ENCODE results near the gene GPATCH2L.

GPATCH2L gene

GRCh38 chr14:76151398-76152332 is at the start of gene GPATCH2L:
GPATCH2L (plus strand) TSS chr14:76151922; CDS start chr14:76154364, 2,442 bp downstream.
- peak; percentile 80 to 90 for DNase-seq

GRCh38 chr14:76104802-76105355 is 46.8 kb upstream of the GPATCH2L start:
- no peak for DNase-seq

DNA sequence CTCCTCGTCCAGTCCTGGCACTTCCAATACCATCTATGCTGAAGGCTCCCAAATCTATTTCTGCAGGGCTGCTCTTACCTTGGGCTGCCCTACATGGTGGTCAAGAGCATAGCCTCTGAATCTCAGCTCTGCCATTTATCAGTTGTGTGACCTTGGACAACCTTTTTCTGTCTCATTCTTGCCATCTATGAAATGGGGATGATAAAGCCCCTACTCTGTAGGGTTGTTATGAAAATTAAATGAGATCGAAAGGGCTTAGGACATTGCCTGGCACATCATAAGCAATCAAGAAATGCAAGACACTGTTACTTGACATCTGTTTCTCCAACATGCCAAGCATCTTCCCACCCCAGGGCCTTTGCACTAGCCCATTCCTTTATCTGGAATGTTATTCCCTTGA is 45.5 kb upstream of the GPATCH2L start:
- no peak for DNase-seq

- DNase-seq = no peak
Measured at GRCh38 chr14:76109087-76109880, 42.4 kb upstream of the GPATCH2L start.

DNA sequence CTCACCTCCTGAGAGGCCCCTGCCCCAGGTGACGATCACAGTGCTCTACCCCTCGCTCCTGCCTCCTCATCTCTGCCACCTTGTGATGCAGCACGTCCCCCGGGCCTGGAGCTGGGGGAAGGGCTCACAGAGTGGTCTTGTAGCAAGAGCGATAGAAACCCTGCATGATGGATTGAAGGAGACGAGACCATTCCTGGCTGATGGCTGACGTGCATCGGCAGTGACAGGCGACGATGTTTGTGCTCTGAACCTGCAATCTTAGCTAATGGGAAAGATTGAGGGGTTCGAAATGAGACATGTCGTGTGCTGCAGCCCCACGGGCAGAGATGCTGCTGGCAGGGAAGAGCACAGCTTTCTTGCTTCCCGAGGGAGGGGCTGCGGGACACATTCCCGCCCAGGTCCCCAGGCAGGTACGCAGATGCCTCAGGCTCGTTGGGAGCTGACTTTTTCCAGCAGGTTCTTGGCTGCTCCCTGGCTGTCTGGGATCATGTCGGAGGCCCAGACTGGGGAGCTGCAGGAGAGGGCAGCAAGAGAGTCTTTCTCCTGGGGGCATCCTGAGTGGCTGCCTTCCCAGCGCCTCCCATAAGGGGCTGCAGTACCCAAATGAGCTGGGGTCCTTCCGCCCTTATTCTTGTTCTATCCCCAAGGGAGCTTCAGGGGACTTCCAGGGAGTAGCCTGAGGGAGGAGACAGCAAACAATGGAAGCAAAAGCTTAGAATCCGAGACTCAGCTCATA is 38.7 kb upstream of the GPATCH2L start:
- no peak for DNase-seq

GRCh38 chr14:76113691-76114090 is 38.0 kb upstream of the GPATCH2L start:
- no peak for DNase-seq

DNA sequence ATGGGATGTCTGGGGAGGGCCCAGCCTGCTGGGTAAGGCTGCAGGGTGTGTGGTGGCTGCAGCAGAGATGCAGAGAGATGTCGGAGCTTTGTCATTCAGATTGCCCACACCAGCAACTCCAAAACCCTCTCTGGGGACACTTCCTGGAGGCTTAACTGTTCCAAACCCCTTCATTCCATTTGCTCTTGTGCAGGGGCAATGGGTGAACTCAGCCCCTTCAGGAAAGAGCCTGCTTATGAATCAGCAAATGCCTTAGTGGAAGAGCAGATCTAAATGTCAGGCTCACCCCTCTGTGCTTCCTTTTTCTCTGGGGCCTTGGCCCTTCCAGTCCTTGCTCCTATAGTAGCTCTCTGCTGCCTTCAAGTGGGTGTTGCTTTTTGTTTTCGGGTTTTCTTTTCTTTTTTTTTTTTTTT is 36.7 kb upstream of the GPATCH2L start:
- no peak for DNase-seq

DNA sequence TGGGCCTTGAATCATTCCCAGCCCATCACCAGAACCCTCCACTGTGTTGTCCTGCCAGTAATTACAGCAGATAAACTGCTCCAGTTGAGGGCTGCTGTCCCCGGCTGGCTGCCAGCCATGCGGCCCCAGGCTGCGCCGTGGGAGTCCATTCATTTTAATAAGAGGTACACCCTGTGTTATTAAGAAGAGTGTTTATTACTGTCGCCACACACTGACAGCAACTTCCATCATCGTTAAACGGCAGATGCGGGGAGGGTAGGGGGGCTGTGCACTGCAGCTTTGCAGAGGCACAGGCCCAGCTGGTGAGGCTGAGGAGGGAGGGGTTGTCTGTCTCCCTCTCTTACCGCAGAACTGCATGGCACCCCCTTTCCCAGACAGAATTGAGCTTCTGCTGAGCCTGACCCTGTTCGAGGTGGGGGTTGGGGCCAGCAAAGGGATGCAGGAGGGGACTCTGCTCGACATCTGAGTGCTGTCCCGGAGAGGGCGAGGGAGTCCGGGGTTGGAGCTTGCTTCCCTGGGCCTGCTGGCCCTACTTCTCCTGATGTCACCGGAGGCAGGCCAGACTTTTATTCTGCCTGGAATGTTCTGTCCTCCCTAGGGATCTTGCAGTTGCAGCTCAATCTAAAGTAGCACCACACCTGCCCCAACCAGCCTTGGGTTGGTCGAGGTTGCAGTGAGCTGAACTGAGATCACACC is 33.8 kb upstream of the GPATCH2L start:
- DNase-seq = no peak

DNA sequence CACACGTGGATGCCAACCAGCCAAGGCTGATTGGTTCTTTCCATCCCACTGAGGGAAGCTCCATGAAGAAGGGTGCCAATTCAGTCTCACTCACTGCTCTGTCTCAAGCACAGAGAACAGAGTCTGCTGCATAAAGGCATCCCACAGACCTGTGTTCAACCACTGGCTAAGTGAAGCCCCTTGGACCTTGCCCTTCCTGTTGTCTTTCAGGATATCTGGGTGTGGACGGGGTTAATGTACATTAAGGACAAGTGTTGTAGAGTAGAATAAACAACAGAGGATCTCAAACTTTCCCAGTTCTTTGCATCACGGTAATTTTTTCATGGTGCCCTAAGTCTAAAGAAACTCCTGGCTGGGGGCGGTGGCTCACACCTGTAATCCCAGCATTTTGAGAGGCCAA is 33.1 kb upstream of the GPATCH2L start:
- DNase-seq = no peak

- no peak for DNase-seq
Measured at GRCh38 chr14:76121089-76121748, 30.5 kb upstream of the GPATCH2L start.

DNA sequence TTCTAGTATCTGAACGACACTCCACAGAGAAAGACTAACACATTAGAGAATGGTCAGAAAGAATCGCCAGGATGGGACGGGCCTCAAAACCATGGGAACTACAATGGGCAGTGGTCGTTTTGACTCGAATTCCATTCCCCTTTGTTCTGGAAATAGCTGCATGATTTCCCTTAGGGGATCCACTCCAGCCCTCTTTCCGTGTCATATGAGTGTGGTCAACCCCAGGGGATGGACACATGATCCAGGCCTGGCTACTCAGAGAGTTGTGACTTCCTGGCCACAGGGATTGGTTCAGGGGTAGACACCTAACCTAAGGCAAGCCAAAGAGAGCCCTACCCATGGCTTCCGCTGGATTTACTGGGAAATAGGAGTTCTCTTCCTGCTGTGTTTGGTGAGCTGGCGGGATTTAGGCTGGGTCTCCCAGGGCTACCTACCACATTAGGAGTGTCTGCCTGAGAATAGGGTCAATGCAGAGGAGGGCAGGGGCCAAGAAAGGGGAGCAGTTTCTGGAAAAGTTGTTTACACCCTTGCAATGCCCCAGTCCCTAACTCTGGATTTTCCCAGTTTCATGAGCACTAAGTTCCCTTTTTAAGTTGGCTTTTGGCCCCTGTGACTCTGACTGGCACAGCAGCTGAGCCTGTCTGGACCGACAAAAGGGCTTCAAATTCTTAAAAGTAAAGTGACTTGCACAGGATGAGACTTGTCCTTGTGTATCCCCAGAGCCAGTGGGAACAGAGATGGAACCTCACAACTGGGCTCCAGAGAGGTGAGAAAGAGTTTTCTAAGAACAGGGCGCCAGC is 28.1 kb upstream of the GPATCH2L start:
- DNase-seq = no peak

DNA sequence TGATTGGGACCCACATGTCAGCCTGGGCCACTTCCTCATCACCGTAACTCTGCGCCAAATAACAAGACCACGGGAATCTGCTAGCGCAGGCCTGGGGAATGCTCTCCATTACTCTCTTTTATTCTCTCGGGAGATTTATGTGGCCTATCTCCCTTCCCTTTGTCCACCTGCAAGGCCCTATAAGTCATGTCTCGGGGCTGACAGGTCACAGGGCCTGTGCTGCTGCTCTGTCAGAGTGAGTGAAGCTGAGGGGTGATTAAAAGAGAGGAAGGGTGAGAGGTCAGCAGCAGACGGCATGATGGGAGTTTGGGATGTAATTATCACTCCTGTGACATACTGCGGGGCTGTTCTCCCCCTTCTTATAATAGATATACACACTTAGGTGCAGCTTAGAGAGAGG is 26.2 kb upstream of the GPATCH2L start:
- DNase-seq = no peak

- DNase-seq = no peak
Measured at GRCh38 chr14:76126076-76126475, 25.6 kb upstream of the GPATCH2L start.

- no peak for DNase-seq
Measured at GRCh38 chr14:76129851-76130576, 21.7 kb upstream of the GPATCH2L start.

DNA sequence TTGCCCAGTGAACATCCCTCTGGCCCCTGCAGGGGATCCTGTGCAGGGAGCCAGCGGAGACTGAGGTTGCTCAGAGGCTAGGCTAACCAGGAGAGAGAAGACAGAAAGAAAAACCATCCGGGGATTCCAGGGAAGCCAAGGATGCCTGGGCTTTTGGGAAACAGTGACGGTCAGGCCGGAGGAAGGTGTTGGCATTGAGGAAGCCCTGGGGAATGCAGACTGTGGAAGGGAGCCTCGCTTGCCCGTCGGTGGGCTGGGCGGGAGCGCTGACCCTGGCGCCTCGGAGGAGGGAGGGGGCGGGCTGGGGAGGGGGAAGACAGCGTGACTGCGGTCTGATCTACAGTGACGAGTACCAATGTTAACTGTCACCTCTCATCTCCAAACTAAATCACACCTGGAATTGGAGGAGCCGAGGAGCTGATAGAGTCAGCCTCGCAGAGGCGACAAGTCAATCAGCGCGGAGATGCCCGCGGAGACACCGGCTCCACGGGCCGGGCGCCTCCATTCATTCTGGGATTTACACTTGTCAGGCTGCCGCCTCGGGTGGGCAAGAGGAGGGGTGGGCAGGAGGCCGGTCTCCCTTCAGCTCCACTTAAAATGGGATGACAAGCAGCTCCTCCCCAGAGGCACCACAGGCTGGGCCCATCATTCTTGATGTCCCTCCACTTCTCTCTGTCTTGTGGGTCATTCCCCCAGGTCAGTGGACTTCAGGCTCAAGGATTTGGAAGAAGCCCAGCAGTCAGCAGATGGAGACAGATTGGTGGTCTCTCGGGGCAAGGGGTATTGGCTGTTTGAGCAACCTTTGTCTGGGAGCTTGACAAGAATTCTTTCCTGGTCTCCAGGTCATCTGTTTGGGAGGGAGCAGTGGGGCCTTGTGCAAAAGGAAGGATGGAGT is 20.4 kb upstream of the GPATCH2L start:
- DNase-seq = no peak

DNA sequence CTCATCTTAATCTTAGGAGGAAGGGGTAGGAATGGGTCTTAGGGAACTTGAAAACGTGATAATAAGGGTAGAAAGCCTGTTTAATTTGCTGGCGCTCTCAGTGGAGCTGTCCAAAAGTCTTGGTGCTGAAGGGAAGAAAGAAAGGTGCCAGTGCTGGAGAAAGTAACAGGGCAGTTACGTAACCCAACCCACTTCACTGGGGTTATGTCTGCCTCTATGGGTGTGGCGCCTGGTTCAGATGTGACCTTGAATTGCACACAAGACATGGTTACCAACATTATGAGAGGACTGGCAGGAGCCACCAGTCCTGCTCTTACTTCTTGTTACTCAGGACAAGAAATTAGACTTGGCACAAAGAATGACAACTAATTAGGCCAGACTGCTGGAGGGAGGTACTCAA is 18.6 kb upstream of the GPATCH2L start:
- DNase-seq = no peak

GRCh38 chr14:76134231-76134630 is 17.5 kb upstream of the GPATCH2L start:
- DNase-seq = no peak

- no peak for DNase-seq
Measured at GRCh38 chr14:76135722-76136121, 16.0 kb upstream of the GPATCH2L start.

Data from SHP77 (cell line).